GDM1 (cell line): Measurements from ENCODE around the gene PTPRN2.
"Not testable (repeated sequence)": the region's sequence is repeated elsewhere in the genome, so short reads cannot be mapped to it uniquely, and the experiment has no call there.

ENCODE experiments used
- DNase-seq: peaks from one replicate; lab custom pipeline; 2025; lab: John Stamatoyannopoulos, UW

Gene PTPRN2

DNA sequence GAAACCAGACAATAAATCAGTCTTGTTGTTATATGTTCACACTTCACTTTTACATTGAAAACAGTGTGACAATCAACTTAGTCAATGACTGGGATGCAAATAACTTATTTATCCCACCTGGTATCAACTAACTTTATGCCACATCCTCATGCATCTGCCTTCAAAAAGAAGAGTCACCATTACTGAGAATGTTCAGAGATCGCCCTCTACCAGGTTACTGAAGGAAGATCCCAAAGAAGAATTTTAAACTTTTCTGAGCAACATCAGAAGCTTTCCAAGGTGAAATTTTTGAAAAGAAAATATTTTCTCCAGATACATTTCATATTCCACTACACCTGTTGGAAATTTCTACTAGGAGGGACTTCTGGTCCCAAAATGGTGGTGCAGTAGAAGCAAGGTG, 359.5 kb downstream of the PTPRN2 start:
- no peak for DNase-seq

DNA sequence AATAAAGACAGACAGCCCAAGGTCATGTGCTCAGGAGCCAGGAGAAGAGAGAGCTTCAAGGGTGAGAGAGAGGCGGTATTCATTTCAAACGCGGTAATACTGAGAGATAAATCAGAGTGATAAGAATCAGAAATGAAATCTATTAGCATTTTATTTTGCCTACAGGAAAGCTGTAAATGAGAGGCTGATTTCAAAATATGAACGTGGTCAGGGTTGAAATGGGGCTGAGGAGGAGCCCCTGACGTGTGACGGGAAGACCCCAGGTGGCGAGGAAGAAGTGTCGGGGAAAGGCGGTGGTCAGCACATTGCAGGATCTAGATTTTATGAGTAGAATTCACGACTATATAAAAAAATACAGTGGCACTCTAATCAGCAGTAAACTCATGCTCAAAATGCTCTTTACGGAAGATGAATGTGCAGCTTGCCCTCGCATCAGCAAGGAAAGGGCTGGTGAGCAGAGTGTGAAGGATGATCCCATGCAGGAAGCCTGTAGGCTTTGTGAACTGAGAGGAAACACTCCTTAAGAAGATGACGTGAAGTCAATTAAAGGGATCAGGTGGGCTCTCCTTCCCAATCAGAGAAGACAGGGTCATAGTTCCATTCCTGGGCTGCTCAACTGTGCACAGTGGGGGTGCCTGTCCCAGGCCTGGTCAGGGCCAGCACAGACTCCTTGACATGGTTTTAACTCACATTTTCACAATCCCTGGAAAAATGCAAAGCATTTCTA, 360.2 kb downstream of the PTPRN2 start:
- DNase-seq: no peak

DNA sequence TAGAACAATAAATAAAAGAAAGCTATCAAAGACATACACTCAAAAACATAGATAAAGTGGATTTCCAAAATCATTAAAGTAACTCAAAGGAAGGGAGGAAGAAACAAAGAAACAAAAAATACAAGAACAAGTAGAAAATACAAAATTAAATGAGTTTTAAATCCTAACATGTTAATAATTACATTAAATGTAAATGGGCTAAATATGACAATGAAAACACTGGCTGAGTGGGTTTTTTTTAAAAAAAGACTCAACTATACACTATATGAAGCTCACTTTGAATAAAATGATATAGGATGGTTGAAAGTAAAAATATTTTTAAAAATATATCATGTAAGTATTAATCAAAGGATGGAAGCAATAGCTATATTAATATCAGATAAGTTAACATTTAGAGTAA, 371.4 kb downstream of the PTPRN2 start:
- DNase-seq: no peak

DNA sequence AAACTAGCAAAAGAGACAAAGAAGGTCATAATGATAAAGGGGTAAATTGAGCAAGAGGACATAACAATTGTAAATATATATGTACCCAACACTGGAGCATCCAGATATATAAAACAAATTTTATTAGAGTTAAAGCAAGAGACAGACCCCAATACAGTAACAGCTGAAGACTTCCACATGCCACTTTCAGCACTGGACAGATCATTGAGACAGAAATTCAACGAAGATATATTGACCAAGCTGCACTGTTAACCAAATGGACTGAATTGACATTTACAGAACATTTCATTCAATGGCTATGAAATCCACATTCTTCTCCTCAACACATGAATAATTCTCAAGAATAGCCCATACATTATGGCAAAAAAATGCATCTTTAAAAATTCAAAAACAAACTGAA, 378.2 kb downstream of the PTPRN2 start:
- no peak for DNase-seq

DNA sequence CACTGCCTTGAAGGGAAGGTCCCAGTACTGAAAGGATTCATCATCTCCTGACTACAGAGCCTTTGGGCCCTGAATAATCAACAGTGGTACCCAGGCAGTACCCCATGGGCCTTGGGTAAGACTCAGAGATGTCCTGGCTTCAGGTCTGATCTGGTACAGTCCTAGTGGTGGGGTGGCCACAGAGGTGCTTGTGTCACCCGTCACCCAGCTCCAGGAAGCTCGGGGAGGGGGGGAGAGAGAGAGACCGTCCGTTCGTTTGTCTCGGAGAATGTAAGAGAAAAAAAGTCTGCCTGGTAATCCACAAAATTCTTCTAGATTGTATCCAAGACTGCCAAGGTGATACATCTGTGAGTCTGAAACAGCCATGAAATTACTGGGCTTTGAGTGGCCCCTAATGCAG, 381.3 kb downstream of the PTPRN2 start:
- DNase-seq: no peak

DNA sequence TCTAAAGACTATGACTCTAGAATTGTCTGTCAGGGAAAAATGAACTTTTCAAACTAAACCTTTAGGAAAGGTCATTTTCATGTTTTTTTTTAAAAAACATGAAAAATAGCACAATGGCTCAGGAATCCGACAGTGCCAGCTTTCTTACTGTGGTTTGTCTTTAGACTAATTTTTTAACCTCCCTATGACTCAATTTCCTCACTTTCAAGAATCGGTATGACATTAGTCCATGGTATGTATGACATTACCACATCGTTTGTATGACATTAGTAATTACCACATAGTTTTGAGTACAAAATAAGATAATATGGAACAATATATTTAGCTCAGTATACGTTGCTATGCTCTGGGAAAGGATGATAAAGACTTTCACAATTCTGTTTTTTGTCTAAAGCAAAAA, 383.2 kb downstream of the PTPRN2 start:
- DNase-seq: no peak

DNA sequence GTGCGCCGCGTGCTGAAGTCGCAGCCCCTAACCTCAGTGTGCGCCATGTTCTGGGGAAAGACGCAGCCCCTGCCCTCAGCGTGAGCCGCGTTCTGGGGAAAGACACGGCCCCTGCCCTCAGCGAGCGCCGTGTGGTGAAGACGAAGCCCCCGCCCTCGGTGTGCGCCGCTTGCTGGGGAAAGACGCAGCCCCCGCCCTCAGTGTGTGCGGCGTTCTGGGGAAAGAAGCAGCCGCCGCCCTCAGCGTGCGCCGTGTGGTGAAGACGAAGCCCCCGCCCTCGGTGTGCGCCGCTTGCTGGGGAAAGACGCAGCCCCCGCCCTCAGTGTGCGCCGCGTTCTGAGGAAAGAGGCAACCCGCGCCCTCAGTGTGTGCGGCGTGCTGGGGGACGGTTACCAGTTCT, 383.7 kb downstream of the PTPRN2 start:
- DNase-seq: not testable (repeated sequence)

DNA sequence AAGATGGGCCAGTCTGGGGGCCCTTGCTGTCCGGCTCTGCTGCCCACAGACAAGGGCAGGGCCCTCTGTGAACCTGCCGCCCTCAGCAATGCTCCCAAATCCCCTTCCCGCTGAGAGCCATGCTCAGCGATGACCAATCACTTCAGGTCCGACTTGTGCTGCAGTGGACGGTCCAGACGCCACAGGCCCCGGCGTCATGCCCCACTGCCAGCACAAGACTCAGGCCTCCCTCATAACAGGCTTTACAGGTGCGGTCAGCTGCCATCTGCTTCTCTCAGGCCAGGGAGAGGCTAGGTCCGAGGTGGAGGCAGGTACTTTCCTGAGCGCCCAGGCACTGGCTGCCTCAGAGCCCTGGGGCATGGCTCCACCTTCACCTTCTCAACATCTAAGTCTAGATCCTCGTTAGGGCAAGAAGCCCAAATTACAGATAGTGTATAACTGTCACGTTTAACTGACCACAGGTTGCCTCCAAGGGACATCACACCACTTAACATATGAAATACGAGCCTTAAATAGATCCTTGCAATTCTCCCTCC, 393.2 kb downstream of the PTPRN2 start:
- DNase-seq: no peak

DNA sequence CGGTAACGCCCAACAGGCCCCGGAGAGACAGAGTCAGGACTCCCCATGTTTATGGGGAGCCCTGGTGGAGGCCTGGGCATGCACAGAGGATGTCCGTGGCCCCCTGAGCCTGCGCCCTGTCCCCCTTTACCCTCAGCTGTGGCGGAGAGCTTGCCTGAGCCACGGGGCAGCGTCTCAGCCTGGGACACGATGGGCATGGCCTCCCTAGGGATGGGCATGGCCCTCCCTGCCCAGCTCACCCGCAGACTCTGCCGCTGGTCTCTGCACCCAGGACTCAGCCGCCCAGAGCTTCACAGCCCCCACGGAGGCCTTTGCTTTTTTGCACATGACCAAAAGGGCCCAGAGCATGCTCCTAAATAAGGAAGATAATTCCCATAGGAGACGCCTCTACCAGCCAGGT, 394.2 kb downstream of the PTPRN2 start:
- DNase-seq: no peak

DNA sequence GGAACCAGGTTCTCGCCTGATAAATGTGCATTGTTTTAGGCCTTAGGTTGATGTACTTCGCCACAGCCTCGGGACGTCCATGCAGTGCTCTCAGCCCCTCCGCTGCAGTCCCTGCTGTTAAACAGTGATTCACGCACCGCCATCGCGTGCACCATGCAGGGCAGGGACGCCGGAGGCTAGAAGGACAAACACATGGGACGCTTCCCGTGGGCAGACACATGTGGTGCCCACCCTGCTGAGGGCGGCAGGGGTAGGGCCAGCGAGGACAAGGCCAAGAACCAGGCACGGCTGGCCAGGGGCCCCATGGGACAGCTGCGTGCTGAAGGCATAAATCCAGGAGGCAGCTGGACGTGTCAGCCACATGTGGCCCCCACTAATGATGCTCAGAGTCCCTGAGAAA, 394.7 kb downstream of the PTPRN2 start:
- DNase-seq: no peak

DNA sequence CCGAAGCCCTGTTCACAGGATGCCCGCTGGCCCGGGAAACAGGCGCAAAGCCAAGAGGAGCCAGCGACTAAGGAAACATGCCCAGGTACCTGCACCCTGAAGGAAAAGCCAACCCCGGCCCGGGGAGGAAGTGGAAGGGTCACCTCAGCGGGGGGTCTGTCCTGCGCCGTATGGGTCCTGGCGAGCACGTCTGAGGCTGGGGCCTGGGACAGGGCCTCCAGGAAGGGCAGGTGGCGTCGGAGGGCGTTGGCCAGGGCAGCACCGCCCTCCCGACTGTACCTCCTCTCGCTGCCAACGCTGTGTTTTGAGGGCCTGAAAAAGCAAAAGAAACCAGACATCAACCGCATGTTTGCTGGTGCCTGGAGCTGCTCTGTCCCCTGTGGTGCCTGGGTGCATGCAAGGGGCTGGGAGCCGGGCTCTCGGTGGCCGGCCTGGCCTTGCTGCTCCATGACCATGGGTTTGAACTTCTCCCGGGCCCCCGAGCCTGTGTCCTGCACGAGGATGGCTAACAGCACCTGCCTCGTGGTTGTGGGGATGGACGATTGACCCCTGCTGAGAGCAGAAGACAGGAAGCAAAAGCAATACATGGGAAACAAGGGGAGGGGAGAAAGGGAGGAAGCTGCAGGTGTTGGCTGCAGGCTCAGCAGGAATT, 395.3 kb downstream of the PTPRN2 start:
- no peak for DNase-seq

DNA sequence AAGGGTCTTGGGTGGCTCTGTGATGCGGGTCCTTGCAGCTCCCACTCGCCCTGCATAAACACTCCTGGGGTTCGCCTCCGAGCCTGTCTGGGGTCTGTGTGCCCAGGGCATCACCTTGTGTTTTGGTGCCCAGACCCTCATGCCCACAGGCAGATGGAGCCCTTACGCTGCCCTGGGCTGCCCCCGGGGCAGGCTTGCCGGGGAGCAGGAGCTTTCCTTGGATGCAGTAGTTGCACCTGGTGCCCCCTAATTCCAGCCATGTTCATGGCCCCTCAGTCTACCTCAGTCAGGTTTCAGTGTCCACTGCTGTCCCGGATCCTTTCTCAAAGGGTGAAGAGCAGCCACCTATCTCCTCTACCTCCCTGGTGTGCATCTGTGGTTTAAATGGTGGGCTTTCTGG, 396.0 kb downstream of the PTPRN2 start:
- DNase-seq: no peak

DNA sequence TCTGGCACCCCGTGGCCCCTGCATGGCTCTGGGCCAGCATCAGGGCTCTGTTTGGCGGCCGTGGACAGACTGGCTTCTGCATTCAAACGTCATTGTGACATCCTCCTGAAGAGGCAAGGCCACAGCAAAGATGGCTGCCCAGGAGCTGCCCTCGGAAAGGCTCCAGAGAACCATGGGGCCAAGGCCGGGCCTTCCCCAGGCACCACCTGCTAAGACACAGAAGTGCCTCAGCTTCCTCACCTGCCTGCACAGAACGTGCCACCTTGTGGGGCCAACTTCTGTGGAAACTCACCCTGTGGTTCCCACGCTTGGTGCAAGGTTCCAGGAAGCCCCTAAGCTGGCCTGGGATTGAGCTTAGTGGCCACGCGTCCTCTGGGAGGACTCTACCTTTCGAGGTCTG, 396.9 kb downstream of the PTPRN2 start:
- DNase-seq: no peak

DNA sequence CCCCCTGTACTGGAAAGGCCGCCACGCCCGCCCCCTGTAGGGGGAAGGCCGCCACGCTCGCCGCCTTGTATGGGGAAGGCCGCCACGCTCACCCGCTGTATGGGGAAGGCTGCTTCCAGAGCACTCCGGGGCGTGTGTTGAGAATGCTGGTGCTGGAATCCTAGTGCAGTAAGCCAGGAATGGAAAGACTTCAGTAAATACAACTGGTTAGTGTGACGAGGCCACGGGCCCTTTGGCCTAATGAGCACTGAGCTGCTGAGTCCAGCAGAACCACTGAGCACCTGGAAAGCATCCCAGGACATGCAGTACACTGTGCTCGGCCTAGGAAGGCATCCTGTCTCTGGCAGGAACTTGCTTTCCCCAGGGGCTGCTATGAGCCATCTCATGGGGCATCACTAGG, 398.9 kb downstream of the PTPRN2 start:
- no peak for DNase-seq

DNA sequence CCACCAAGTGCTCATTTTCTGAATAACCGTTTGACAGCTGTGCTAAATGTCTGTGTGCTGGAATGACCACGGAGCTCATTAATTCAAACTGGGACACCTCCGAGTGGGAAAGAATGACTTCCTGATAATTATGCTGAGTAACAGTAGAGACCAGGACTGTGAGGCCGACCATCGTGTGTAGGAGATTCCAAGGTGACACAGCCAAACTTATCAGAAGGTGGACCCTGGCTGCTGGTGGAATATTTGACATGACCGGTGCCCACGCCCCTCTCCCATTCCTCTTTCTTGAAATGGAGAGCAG, 400.0 kb downstream of the PTPRN2 start:
- DNase-seq: no peak

DNA sequence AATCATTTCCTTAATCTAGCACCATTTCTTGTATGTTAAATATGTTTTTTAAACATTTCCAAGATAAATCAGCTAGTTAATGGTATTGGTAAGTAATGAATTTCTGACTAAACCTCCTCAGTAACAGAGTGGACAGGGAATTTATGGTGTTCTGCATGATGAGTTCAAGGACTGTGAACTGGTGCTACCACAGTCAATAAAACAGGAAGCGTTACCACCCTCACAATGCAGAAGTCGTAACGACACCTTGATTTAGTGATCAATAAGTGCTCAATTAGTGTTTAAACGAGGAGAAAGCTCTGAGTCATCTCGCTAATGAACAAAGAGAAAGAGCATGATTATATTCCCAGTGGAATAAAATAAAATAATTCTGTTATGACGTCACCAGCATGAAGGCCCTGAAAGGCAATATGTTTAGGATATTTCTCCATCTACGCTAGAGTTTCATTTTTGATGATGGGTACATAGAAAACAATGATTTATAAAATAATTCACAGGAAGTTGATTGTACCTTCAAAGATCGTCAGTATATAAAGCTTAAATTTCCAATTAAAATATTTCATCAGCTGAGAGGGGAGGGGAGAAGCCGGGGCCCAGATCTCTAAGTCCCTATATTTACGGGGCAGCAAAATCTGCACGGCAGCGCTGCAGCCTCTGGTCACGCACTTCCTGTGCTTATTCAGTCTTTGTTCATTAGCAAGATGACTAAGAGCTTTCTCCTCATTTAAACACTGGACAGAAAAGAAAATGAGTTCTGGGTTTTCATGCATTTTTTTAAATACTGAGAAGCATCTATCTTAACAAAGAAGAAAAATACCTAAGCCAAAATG, 400.5 kb downstream of the PTPRN2 start:
- no peak for DNase-seq

DNA sequence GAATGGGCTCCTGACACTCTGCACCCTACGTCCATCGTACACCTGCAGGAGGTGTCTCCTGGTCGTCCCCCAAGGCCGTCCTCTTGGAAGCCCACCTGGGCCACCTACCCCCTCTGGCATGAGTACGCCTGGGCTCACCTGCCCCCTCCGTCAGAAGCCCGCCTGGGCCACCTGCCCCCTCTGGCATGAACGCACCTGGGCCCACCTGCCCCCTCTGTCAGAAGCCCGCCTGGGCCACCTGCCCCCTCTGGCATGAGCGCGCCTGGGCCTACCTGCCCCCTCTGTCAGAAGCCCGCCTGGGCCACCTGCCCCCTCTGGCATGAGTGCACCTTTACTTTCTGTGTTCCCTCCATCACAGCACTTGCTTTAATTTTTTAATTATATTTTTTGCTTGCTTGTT, 401.2 kb downstream of the PTPRN2 start:
- DNase-seq: no peak

DNA sequence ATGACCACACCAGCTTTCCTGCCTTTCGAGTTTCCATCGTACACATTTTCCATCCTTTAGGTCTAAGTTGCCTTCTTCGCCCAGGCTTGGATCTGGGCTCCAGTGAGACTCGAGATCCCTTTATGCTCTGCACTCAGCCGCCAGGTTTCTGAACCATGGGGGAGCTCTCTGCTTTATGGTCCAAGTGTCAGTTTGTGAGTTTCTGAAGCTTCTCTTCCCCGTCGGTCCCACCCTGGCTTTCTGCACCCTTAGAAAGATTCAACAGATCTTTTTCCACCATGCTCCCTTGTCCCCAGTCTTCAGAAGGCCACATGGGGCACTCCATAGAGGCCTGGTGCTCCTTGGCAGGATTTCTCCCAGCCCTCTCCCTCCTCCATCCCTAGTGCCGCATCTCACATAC, 402.0 kb downstream of the PTPRN2 start:
- DNase-seq: no peak

DNA sequence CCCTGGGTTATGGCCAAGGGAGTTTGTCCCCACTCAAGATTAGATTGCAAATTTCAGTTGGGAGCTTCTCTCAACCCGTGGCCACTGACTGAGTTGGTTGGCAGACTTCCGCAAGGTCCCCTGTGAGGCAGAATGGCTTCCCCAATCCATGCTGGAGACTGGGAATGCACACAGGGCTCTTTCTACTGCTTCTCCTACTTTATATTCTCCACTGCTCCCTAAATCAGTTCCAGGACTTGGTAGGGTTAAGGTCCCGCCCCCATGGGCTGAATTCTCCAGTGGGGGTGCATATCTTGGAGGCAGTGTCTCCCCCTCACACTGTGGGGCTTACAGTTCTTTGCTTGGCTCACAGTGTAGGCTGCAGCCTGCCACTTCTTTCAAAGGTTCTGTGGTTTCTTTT, 404.2 kb downstream of the PTPRN2 start:
- no peak for DNase-seq

DNA sequence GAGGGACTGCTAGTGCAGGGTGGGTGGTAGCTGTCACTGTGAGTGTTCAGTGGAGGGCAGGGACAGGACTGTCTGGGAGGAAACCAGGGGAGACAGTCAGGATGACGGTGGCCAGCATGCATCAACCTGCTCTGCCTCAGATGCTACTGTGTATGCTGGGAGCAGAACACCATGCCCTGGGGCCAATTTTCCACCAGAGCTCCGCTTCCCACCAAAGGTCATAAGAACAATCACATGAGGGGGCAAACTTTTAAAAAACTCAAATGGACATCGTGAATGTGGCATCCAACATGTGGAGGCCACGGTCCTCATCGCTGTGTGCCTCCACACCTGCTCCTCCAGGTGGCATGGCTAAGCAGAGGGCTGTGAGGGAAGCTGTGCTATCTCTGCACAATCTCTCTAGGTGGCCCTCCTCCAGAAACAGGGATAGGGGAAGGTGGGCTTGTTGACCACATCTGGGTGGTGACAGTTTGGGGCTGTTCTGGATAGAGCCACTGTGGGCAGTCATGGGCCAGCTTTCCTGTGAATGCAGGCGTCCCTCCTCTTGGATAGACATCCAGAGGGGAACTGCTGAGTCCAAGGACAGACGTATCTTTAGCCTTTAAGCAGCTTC, 411.0 kb downstream of the PTPRN2 start:
- no peak for DNase-seq

DNA sequence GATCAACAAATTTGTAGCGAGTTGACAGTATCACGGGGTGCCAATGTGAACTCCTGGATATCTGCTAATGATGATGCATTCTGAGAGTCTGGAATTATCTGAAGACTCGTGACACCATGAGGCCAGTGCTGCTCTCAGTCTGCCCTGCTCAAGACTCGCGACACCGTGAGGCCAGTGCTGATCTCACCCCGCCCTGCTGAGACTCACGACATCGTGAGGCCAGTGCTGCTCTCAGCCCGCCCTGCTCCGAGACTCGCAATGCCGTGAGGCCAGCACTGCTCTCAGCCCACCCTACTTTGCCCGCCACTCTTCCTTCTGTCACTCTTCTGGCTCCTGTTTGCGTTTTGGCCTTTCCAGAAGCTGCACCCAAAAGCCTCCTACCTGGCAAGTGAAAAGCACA, 411.8 kb downstream of the PTPRN2 start:
- no peak for DNase-seq

DNA sequence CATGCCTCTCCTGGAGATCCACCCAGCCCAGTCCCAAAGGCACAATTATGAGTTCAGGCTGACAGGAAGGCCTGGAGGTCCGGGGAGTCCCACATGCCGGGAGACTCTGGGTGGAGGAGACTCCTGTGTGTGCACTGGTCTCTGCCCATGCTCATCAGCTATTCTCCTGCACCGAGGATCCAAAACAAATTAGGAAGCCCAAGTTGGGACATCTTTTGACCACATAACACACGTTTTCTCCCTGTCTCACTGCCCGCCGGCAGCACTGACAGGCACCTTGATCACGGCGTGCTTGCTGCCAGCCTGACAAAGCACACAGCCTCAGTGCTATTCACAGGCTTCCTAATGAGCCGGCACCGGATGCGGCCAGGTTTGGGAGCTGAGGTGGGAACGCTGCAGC, 412.7 kb downstream of the PTPRN2 start:
- DNase-seq: no peak

DNA sequence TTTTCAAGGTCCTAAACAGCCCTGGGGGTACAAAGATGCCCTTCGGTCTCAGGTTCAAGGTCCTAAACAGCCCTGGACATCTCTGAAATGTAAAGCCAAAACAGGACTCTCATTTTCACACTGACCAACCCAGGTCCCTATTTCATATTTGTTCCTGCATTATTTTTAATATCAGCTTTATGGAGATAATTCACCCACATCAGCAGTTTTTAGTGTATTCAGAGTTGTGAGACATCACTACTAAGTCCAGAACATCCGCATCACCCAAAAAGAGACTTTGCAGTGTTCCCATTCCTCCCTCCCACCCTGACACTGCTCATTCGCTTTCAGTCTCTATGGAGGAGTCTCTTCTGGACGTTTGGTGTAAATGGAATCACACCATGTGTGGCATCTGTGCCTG, 420.2 kb downstream of the PTPRN2 start:
- no peak for DNase-seq
